HG02798 (cell line): ENCODE measurements around the gene PTPRG.

Source experiments
- ATAC-seq: cut with Tn5 transposase; IDR thresholded peaks from one replicate; pipeline ENCODE4 v1.9.1; 2021; ENCODE audit warnings: mild to moderate bottlenecking; ENCODE audit not compliant: unreplicated experiment, poor library complexity

PTPRG gene

DNA sequence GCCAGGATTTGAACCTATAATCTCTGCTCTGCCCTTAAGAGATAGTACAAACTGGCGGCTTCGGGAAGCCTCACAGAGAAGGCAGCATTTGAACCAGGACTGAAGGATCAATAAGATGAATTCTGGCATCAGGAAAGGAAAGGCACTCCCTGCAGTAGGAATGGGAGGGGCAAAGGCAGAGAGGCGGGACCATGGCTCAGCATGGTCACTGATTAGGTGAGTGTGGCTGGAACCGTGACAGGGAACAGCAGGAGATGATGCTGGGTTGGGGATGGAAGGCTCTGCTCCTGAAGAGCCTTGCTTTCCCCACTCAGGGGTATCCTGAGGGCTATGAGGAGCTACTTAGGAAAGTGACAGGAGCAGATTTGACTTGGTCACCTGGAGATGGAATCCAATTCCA lies 653.5 kb downstream of the PTPRG start:
- ATAC-seq = no peak

DNA sequence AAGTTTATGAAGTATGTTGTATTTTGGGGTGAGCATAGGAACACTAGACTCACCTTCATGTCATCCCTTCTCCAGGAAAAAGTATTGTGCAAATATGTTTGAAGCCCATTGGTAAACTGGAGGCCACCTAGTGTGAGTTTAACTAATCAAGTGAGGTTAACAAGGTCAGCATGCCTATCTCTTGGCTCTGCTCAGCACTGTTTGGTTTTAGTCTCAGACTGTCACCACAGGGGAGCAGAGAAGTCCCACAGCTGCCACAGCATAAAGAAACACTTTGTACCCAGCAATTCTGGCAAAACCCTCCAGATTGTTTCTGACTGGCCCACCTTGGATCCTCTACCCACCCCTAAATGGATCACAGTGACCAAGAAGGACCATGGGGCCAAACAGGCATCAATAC lies 659.2 kb downstream of the PTPRG start:
- ATAC-seq = no peak

DNA sequence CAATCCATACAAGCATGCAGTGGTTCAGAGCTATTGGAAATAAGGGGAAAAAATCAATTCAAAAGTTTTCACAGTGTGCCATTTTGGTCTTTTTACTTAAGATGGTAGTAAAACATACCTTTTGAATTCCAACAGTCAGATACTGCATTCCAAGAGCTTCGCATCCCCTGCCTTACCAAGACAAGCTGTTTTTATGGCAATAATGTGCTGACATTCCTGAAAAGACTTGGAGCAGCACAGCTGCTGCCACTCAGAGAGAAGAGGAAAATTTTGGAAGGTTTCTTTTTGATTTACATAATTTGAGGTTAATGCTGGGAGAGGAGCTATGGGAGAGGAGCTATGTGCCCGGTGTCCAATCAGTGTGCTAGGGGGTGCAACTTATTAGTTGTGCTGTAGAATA lies 663.7 kb downstream of the PTPRG start:
- ATAC-seq = no peak

DNA sequence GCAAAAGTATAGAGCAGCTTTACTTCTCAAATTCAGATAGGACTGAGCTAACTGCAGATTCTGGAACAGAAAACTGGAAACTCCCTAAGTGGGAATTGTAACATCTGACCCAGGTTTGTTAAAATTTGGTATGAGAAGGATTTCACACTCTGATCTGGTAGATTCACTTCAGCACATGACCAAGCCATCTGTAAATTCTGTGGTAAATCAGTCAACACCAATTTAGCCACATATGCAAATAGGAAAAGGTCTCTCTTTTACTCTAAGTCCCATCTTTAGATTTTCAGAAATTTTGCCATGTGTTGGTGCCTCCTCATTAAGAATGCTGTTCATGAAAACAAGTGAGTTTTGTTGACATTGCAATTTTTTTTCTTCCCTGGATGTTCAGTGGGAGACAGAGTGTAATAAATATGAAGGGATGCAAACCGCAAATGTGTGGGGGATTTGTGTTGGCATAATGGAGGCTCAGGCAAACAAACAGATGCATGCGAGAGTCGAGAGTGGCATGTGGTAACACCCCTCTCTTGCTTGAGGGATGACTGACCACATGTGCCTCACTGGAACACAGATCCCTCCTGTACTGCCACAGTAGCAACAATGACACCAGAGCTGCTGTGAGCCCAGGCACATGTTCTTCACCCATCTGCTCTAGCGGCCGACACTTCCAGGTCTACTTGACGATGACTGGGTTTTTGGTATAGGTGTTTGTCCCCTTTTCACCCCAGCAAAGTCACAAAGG lies 665.4 kb downstream of the PTPRG start:
- no peak for ATAC-seq

DNA sequence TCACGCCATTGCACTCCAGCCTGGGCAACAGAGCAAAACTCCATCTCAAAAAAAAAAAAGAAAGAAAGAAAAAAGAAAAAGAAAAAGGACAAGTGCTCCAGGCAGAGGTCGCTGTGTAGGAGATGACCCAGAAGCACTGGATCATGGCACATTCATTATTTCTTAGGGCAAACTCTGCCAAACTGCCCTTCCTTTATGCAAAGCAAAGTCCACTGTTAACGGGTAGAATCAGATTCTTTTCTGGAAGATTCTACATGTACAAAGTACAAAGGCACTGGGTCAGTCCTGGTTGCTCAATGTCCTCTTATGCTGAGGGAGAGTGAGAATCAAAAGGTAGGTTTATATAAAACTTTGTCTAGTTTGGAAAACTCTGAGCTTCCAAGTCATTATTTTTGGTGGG lies 667.1 kb downstream of the PTPRG start:
- no peak for ATAC-seq

DNA sequence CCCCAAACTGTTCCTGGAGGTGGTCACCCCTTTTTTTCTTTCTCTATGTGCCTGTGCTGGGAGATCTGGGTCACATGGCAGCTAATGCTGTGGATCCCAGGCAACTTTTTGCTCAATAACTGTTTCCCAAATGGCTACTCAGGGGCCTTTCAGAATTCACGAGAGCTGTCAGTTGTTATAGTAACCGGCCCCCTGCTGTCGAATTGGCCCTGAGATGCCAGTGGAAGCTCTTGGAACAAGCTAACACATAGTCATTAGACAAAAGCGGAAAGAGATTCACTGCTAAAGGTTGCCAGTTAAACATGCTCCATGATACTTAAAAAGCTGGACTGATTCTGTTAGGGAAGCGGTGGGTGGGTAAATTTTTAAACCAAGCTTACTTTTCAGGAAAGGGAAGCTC lies 667.8 kb downstream of the PTPRG start:
- no peak for ATAC-seq

DNA sequence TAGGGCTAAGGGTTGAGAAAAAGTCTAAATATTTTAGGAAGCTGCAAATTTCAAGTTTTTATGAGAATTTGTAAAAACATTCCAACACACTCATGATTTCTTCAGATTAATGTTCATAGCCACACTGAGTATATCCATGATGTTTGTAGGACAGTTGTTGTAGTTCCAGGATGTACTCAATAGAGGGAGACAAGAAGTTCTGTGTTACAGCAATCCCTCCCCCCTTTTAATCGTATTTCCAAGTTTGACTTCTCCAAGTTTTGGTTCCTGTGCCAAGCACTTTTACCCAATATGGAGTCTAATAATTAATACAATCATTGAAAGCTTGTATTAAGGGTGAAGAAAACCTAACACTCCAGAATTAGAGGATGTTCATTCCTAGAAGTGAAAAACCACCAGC lies 668.5 kb downstream of the PTPRG start:
- no peak for ATAC-seq

DNA sequence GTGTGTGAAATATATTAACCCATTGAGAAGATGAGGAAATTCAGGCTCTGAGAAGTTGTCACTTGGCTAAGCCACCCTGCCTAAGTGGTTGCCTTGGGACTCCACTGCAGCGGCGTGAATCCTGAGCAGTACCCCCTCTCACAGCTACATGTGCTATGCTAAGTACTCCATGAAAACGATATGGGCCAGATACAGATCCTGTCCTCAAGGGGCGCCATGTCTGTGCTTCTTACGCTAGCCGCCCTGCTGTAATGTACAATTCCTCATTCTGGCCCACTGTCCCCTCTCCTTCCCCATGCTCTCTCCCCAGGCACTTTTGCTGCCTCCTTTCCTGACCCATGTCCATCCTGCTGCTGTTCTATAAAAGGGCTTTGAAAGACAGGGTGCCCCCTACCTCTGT lies 671.7 kb downstream of the PTPRG start:
- ATAC-seq = no peak

DNA sequence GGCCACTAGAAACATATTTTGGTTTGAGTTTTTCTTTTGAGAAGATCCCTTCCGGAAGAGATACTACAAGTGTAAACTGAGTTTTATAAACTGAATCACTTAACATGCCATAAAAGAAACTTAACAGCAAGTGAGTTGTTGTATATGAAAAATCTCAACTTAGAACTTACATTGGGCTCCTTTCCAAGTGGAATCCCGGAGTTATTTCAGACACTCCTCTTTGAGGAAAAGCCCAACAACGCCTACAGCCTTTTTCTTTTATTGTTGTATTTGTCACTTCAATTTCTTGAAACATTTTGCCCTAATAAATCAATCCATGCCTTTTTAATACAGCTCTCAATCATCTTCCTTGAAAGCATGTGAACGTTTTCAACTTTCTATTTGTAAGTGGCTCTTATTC lies 674.6 kb downstream of the PTPRG start:
- ATAC-seq = no peak

DNA sequence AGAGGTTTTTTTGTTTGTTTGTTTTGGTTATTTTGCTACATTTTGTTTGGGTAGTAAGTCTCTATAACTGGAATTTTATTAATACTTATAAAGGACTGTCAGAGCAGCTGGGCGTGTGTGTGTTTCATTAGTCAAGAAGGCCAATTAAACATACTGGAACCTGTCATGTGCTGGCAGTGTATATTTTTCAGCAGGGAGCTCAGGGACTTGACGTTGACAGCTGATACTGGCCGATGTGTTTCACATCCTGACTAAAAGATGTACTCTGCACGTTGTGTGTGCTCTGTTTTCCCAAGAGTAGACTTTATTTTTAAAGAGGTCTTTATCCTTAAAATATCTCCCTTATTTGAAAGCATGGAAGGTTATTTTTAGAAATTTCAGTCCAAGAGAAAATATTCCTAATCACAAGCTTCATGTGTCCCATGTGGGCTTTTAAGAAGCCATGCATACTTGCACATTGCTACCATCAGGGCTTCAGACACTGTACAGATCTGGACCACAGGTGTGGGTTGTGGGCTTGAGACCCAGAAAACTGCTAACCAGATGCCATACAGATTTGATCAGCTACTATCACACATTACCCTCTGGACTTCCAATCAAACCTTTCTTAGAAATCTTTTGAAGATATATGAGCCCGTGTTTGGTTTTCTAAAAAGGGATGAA lies 676.0 kb downstream of the PTPRG start:
- ATAC-seq = peak; percentile 18

DNA sequence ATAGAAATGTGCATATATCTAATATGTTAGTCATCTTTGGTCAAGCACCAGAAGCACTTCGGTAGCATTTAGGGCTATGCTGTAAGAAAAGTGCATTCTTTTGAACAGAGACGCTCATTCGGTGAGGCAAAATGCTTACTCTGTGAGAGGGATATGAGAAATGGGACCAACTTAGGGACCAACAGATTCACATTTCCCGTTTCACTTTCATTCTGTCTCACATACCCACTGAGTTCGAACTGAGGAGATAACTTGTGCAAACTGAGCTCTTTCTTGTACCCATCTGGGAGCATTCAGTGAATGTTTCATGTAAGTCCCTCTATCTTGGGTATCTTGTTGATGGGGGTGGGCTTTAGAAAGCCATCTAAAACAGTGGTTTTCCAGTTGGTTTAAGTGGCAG lies 676.6 kb downstream of the PTPRG start:
- ATAC-seq = peak; percentile 62

DNA sequence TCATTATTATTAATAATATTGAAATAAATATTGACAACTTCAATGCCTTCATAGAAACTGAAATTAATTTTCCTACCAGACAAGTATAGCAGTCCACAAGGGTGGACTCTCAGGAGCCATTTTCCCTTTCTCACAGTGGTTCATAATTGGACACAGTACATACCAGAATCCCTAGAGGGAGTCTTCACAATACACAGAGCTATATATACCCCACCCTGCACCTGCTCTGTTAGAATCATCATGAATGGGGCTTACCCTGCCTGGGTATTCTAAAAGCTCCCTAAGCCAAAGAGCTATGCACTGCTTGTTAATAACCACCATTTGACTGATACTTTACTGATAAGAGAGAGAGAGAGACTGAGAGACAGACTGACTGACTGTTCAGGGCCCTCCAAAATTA lies 677.1 kb downstream of the PTPRG start:
- ATAC-seq = no peak

DNA sequence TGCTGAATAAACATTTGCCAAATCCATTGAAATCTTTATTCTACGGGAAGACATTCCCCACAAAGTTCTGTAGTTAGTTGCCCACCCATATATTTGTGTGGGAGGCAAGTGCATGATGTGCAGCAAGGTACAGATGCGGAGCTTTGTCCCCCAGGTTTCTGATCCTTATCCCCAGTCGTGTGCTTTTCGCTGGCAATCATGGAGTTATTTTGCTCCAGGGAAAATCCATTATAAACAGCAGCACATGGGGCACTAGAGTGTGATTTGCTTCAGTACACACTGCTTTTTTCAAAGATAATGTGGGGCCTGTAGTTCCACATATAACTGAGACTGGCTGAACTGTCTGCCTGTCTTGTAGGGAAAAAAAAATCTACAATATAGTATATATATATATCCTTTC lies 679.9 kb downstream of the PTPRG start:
- ATAC-seq = no peak

DNA sequence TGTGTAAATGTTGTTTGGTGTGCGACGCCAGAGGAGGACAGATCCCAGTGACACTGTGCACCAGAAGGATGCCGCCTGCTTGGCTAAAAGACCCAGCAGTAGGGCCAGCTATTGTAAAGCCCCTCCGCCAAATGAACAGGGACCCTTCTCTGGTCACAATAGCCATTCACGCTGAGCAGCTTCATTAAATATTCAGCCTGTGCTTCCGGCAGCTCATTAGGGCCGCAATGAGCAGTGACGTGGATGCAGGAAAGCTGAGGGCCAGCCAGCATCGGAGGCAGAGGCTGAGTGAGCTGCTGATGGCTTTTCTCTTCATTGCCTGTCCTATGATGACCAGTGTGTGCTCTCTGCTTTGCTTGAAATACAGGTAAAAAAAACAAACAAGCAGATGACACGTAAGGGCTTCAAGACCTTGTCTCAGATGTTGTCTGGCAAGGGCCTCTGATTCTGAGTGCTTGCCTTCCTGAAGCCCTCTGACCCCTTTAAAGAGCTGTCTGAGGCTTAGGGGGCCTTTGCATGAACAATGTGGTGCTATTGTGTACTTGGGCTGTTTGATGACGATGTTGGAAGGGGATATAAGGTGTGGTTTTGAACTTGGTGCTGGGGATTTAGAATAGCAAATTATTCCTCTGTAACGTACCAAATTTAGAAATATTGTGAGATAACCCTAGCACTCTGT lies 681.6 kb downstream of the PTPRG start:
- ATAC-seq = no peak

DNA sequence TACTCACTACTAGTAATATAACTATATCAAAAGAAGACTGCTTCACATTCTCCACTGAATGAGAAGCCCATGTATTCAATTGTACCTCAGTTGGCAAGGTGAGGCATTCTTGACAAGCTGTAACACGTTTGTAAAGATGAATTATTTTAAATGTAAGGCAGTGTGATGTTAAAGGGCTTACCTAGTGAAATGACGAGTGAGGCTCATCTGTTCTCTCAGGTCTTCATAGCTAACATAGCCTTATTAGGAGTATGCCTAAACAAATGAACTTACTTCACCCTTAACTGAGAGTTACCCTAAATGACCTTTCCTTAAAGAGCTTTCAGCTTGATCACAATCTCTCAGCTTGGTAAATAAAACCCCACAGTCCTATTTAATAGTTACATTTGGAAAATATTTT lies 684.7 kb downstream of the PTPRG start:
- ATAC-seq = no peak

DNA sequence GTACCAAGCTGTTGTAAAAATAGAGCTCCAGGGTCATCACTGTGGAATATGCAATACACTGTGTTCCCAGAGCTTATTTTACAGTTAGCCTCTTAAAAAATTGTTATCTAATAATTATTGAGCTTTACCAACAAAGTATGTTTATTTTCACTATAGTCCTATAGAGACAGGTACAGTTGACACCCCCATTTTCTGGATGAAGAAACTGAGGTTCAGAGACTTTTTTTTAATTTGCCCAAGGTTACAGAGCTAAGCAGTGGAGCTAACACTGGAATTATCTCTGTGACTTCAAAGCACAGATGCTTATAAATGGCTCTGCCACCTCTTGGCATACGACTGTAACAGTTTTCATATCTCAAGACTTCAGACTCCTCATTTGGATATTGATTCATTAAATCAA lies 685.6 kb downstream of the PTPRG start:
- no peak for ATAC-seq

DNA sequence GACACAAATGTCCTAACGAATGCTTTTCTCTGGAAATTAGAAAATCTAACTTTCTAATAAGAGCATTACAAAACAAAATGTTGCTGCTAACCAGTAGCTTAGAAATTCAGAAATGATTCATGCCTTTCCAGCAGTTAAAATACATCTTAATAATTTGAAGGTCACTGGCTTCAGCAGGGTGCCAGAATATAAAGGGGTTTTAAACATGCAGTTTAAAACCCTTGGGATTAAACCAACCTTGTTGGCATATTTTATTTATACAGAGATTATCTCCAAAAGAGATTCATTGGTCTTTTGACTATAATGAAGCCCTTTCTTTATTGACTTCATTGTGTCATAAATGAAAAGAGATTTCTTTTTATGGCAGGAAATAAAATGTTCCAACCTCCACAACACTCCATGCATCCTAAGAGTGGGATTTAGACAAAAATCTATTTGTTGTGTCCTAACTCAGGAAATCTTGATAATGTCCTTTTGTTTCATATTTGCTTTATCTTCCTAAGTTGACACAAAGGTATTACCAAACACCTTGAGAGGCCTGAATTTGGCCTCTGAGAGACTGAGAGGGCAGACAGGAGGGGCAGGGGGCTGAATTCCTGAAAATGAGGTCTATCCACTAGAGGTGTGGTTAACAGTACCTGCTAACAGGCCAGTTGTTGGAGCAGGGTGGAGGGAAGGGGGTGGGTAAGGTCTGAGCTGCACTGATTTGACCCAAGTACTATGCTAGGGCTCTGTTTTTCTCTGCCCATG lies 687.5 kb downstream of the PTPRG start:
- ATAC-seq = no peak

DNA sequence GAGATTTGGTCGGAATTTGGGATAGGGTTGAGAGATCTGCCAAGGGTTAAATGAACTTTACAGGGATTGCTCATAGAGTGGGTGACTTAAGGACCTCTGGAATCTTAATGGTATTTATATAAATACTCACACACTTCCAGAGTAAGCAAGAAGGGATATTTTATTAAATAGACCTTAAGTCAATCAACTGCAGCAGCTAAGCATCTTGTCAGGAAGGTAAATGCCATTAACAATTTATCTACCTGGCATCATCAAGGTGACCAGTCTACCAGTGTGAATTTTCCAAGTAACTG lies 688.1 kb downstream of the PTPRG start:
- ATAC-seq = no peak

DNA sequence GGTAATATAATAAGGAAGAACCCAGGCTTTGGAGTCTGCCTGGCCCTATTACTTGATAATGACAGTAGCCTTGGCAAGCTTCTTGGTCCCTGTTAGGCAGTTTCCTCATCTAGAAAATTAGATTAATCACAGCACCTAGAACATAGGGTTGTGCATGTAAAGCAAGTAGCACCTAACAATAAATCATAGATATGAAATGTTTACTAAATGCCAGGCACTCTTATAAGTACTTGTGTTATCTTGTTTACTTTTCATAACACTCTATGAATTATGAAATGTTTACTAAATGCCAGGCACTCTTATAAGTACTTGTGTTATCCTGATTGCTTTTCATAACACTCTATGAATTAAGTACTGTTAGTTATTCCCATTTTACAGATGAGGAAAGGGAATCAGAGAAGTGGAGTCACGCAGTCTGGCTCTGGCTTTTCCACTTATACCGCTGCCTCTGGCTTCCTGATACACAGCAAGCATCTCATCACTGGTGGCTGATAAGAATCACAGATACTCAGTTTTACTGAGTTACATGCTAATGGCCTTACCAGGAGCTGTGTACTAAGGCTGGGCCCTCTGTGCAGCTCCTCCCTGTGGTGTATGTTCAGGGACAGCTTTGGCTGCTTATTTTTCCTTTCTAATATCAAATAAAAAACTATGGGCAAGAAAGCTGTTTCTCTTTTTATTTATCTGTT lies 688.6 kb downstream of the PTPRG start:
- no peak for ATAC-seq

DNA sequence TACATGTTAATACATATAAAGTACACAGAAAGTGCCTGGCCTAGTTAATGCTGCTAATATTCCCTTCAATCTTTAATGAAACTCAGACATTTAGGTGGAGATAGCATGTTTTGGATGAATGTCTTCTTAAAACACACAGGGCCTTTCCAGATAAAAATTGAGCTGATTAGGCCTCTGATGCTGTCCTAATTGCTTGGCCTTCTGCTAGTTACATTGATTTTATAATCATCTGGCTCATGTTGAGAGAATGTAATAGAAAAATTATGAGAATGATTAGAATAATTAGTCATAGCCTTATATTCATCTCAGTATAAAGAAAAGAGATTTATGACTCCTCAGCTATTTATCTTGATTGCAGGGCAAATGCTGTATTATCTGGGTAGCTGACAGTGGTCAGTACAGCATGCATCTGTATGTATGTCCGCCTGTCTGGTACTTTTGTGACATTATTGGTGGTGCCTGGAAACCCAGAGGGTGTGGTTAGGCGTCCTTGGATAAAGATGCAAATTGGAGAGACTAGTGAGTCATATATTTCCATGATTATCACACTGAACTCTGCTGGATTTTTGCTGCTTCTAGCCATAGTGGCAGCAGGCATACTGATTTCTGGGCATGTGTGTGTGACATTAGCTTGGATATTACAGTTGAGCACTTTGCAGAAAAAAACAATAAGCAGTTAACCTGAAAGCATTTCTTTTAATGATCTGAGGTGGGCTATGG lies 691.2 kb downstream of the PTPRG start:
- ATAC-seq = no peak
